NCI-H146 treated with DMSO at 0.1 percent for 48 hours (cell line): ENCODE measurements around the gene ERO1A.

Experiments used
- DNase-seq: peaks from one replicate; lab custom pipeline; 2025; ENCODE audit not compliant: unreplicated experiment; lab: John Stamatoyannopoulos, UW

Gene ERO1A

GRCh38 chr14:52609445-52610044 lies 85.8 kb downstream of the ERO1A start:
- DNase-seq: no peak

DNA sequence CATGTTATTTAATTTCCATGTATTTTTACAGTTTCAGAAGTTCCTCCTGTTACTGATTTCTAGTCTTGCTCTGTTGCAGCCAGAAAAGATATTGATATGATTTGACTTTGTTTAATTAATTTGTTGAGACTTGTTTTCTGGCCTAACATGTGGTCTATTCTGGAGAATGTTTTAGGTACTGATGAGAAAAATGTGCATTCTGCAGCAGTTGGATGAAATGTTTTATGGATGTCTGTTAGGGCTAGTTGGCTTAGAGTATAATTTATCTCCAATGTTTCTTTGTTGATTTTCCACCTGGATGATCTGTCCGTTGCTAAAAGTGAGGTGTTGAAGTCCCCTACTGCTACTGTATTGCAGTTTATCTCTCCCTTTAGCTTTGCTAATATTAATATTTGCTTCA lies 88.3 kb downstream of the ERO1A start:
- no peak for DNase-seq

DNA sequence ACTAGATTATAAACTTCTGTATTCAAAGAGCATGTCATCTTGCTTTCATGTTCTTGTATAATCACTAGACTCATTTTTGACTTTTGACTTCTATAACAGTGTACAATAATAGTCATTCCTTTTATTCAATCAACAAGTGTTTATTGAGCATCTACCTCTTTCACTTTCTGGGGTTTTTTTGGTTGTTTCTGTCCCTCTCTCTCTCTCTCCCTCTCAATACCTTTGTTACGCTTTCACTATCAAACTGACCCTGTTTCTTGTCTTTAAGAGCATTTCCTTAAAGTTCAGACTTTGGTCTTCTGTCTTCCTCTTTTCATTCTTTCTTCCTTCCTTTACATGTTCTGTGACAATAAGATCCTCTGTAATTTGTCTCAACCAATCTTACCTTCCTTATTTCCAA lies 93.2 kb downstream of the ERO1A start:
- DNase-seq: no peak

DNA sequence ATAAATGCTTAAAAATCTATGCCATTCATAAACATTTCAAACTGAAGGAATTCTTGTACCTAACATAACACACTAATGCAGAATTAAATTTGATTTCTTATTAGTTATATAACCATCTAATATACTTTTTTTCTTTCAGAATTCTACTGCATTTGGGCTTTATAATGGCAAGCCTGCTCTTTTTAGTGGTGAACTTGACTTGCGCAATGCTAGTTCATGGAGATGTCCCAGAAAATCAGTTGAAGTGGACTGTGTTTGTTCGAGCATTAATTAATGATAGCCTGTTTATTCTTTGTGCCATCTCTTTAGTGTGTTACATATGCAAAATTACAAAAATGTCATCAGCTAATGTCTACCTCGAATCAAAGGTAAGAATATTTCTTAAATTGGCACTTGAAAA lies 95.4 kb downstream of the ERO1A start:
- DNase-seq: no peak

DNA sequence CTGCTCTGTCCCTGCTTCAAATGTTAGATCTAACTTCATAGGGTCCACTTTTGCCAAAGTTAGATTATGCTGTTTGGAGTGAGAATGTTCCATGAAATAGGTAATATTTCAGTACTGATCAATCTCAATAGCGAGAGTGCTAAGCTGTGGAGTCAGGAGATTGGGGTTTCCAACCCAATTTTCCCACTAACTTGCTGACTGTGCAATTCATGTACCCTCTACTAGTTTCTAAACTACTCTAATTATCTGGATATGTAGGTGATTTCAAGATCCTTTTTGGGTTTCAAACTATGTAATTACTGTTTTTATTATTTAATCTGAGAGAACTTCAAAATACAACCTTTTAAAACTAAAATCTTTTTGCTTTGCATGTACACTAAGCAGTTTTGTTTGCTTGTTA lies 96.8 kb downstream of the ERO1A start:
- no peak for DNase-seq

- no peak for DNase-seq
These were observed 98.5 kb downstream of the ERO1A start for GRCh38 chr14:52596861-52597260.

- DNase-seq: peak; percentile 0
These were observed 99.0 kb downstream of the ERO1A start for GRCh38 chr14:52596320-52596719.

GRCh38 chr14:52590318-52590717 lies 105.0 kb downstream of the ERO1A start:
- no peak for DNase-seq
